H9 (cell line): ENCODE measurements around the gene OR6Q1. TPM values are rescaled to one million over a fixed set of nuclear protein-coding genes. Genes with fewer than 3 reads are reported as not detected.

Experiments
- DNase-seq: peaks from one replicate; pipeline ENCODE4 v3.0.0-alpha.2; 2017
- H2AFZ ChIP-seq: one replicate; pipeline ENCODE4 v1.6.1; 2013; ENCODE audit warnings: mild to moderate bottlenecking, low read length, control low read depth, moderate library complexity
- H2AK5ac ChIP-seq: 2 replicates; pipeline ENCODE4 v1.6.1; 2013; ENCODE audit warnings: low read length, control low read depth, mixed read lengths; ENCODE audit not compliant: insufficient read length
- H2BK120ac ChIP-seq: one replicate; pipeline ENCODE4 v1.6.1; 2013; ENCODE audit warnings: low read depth, mild to moderate bottlenecking, low read length, control low read depth, inconsistent platforms; ENCODE audit not compliant: poor library complexity, severe bottlenecking
- H2BK12ac ChIP-seq: 2 replicates; pipeline ENCODE4 v1.6.1; 2013; ENCODE audit warnings: low read length, control low read depth, mixed read lengths, low read depth; ENCODE audit not compliant: insufficient read length
- H2BK15ac ChIP-seq: 2 replicates; pipeline ENCODE4 v1.6.1; 2013; ENCODE audit warnings: low read depth, low read length, control low read depth
- H2BK20ac ChIP-seq: one replicate; pipeline ENCODE4 v1.6.1; 2013; ENCODE audit warnings: low read depth, mild to moderate bottlenecking, low read length, control low read depth, inconsistent platforms; ENCODE audit not compliant: poor library complexity, severe bottlenecking
- H2BK5ac ChIP-seq: 2 replicates; pipeline ENCODE4 v1.6.1; 2013; ENCODE audit warnings: low read length, control low read depth, mixed read lengths; ENCODE audit not compliant: insufficient read length
- H3K14ac ChIP-seq: 2 replicates; pipeline ENCODE4 v1.6.1; 2013; ENCODE audit warnings: low read length, control low read depth; ENCODE audit not compliant: insufficient read depth
- H3K18ac ChIP-seq: 2 replicates; pipeline ENCODE4 v1.6.1; 2013; ENCODE audit warnings: low read depth, mild to moderate bottlenecking, mixed read lengths, low read length, control low read depth; ENCODE audit not compliant: insufficient read length
- H3K23ac ChIP-seq: 2 replicates; pipeline ENCODE4 v1.6.1; 2013; ENCODE audit warnings: low read length, control low read depth, mixed read lengths, low read depth; ENCODE audit not compliant: insufficient read length
- H3K23me2 ChIP-seq: 2 replicates; pipeline ENCODE4 v1.6.1; 2013; ENCODE audit warnings: low read depth, mild to moderate bottlenecking, mixed read lengths, low read length, control low read depth; ENCODE audit not compliant: insufficient read length, poor library complexity, severe bottlenecking
- H3K27ac ChIP-seq: 2 replicates; pipeline ENCODE4 v1.5.1; 2013; ENCODE audit warnings: low read length, control low read depth, mixed read lengths, low read depth; ENCODE audit not compliant: insufficient read length
- H3K27me3 ChIP-seq: 2 replicates; pipeline ENCODE4 v1.6.1; 2013; ENCODE audit warnings: low read length, control low read depth, inconsistent platforms; ENCODE audit not compliant: insufficient read depth
- H3K4ac ChIP-seq: 2 replicates; pipeline ENCODE4 v1.6.1; 2013; ENCODE audit warnings: low read depth, mild to moderate bottlenecking, control low read depth, inconsistent platforms, low read length, moderate library complexity
- H3K4me1 ChIP-seq: 2 replicates; pipeline ENCODE4 v1.6.1; 2013; ENCODE audit warnings: low read length, control low read depth, inconsistent platforms; ENCODE audit not compliant: insufficient read depth
- H3K4me2 ChIP-seq: 2 replicates; pipeline ENCODE4 v1.6.1; 2013; ENCODE audit warnings: low read length, control low read depth, mixed read lengths; ENCODE audit not compliant: insufficient read length, insufficient read depth
- H3K56ac ChIP-seq: 2 replicates; pipeline ENCODE4 v1.6.1; 2013; ENCODE audit warnings: low read depth, mild to moderate bottlenecking, mixed read lengths, low read length, control low read depth; ENCODE audit not compliant: insufficient read length
- H3K79me1 ChIP-seq: 2 replicates; pipeline ENCODE4 v1.6.1; 2013; ENCODE audit warnings: low read depth, mild to moderate bottlenecking, moderate library complexity, low read length, control low read depth, inconsistent platforms; ENCODE audit not compliant: insufficient read depth, poor library complexity, severe bottlenecking
- H3K79me2 ChIP-seq: 2 replicates; pipeline ENCODE4 v1.6.1; 2013; ENCODE audit warnings: low read length, control low read depth, inconsistent platforms; ENCODE audit not compliant: insufficient read depth
- H3K9ac ChIP-seq: 2 replicates; pipeline ENCODE4 v1.6.1; 2013; ENCODE audit warnings: low read length, control low read depth, mixed read lengths; ENCODE audit not compliant: insufficient read length; ENCODE audit errors: extremely low read depth
- H3K9me3 ChIP-seq: one replicate; pipeline ENCODE4 v1.6.1; 2013; ENCODE audit warnings: low read depth, low read length, inconsistent platforms; ENCODE audit not compliant: control insufficient read depth
- H3T11ph ChIP-seq: one replicate; pipeline ENCODE4 v1.6.1; 2013; ENCODE audit warnings: mild to moderate bottlenecking, low read length, control low read depth, inconsistent platforms
- H4K20me1 ChIP-seq: one replicate; pipeline ENCODE4 v1.6.1; 2013; ENCODE audit not compliant: control insufficient read depth, insufficient read length, insufficient read depth
- H4K5ac ChIP-seq: 2 replicates; pipeline ENCODE4 v1.6.1; 2013; ENCODE audit warnings: low read depth, mild to moderate bottlenecking, mixed read lengths, low read length, control low read depth; ENCODE audit not compliant: insufficient read length
- H4K8ac ChIP-seq: replicated peaks from 2 replicates; pipeline ENCODE4 v1.6.1; 2013; ENCODE audit warnings: low read length, control low read depth, mixed read lengths, low read depth; ENCODE audit not compliant: insufficient read length
- H4K91ac ChIP-seq: 2 replicates; pipeline ENCODE4 v1.6.1; 2013; ENCODE audit warnings: low read depth, mild to moderate bottlenecking, moderate library complexity, mixed read lengths, low read length, control low read depth; ENCODE audit not compliant: insufficient read length
- H3K27ac Mint-ChIP-seq, 3 experiments: 2 replicates in 2 of 3; 3 replicates in 1 of 3; pipeline ENCODE4 v1.8.0; 2020 to 2021; ENCODE audit warnings: mixed read lengths in 3 of 3, mild to moderate bottlenecking in 1 of 3, moderate library complexity in 1 of 3
- H3K27me3 Mint-ChIP-seq: 2 replicates; pipeline ENCODE4 v1.8.0; 2021; ENCODE audit warnings: low read depth, mild to moderate bottlenecking, moderate library complexity, mixed read lengths
- H3K36me3 Mint-ChIP-seq, 3 experiments: 2 replicates in 2 of 3; 3 replicates in 1 of 3; pipeline ENCODE4 v1.8.0; 2020 to 2021; ENCODE audit warnings: low read depth in 3 of 3, mixed read lengths in 3 of 3; ENCODE audit not compliant: insufficient read depth in 1 of 3
- H3K4me1 Mint-ChIP-seq, 2 experiments: 2 replicates each; pipeline ENCODE4 v1.8.0; 2020; ENCODE audit warnings: mixed read lengths in 2 of 2
- H3K4me3 Mint-ChIP-seq, 2 experiments: 2 replicates in 1 of 2; 3 replicates in 1 of 2; pipeline ENCODE4 v1.8.0; 2020 to 2021; ENCODE audit warnings: mild to moderate bottlenecking in 2 of 2, mixed read lengths in 2 of 2, moderate library complexity in 1 of 2
- H3K9me3 Mint-ChIP-seq, 2 experiments: 2 replicates in 1 of 2; 3 replicates in 1 of 2; pipeline ENCODE4 v1.8.0; 2020; ENCODE audit warnings: mild to moderate bottlenecking in 2 of 2, mixed read lengths in 2 of 2, moderate library complexity in 1 of 2
- CTCF ChIP-seq: fragments of 200-600 bp; sonication (generic); conservative IDR thresholded peaks from 3 replicates; pipeline ENCODE4 v1.8.0; 2021; ENCODE audit warnings: antibody characterized with exemption, mild to moderate bottlenecking
- WGBS: extraction: QIAGEN DNeasy Blood & Tissue Kit; methylation state at CpG from one replicate; pipeline ENCODE4 v1.1.7; 2013; ENCODE audit warnings: missing lambda C conversion rate, low lambda C conversion rate, mixed read lengths; ENCODE audit not compliant: insufficient read length; ENCODE audit errors: extremely low coverage; 5-methylcytosine and 5-hydroxymethylcytosine counted together
- total RNA-seq: library from RNA; stranded (reverse); gene quantifications from 2 replicates; pipeline ENCODE4 v1.2.1, GENCODE V29; 2021

Gene OR6Q1
- total RNA-seq, 1 experiment from 2014 or later = not detected

GRCh38 chr11:58024601-58025091, 6.1 kb upstream of the OR6Q1 start:
- Mint-ChIP-seq H3K9me3 (no peaks in the 10 kb centered on the region), H3K36me3 (no peaks in the 10 kb centered on the region), H3K4me3 (no peak overlapping the region), H3K4me1 (no peaks in the 10 kb centered on the region), H3K27me3 (no peaks in the 10 kb centered on the region), H3K27ac (peak overlapping the region in 2 of 3 experiments; percentile 9 to 21; a peak in 2 of 7 replicates)
- H3K23me2 ChIP-seq = no peaks in the 10 kb centered on the region
- no peaks in the 10 kb centered on the region for H3K9me3 ChIP-seq
- no peak overlapping the region for H2BK15ac ChIP-seq
- H3T11ph ChIP-seq = no peak overlapping the region
- no peaks in the 10 kb centered on the region for H3K4me1 ChIP-seq
- H3K4me2 ChIP-seq = no peak overlapping the region
- no peak overlapping the region for H3K27ac ChIP-seq
- no peak overlapping the region for H3K23ac ChIP-seq
- H4K20me1 ChIP-seq = no peaks in the 10 kb centered on the region
- no CpG with 5 or more reads among the region's 8 CpGs for WGBS
- H3K79me2 ChIP-seq = no peaks in the 10 kb centered on the region
- no peak for TF ChIP-seq CTCF
- no peak overlapping the region for H4K91ac ChIP-seq
- no peak for DNase-seq
- no peak overlapping the region for H3K4ac ChIP-seq
- H3K18ac ChIP-seq = no peak overlapping the region
- H2BK120ac ChIP-seq = no peak overlapping the region
- no peak overlapping the region for H4K8ac ChIP-seq
- no peak overlapping the region for H2AFZ ChIP-seq
- H3K9ac ChIP-seq = no peak overlapping the region
- no peak overlapping the region for H4K5ac ChIP-seq
- H2BK5ac ChIP-seq = no peak overlapping the region
- no peak overlapping the region for H2AK5ac ChIP-seq
- H2BK20ac ChIP-seq = no peak overlapping the region
- no peaks in the 10 kb centered on the region for H3K27me3 ChIP-seq
- no peak overlapping the region for H3K14ac ChIP-seq
- H3K56ac ChIP-seq = no peak overlapping the region
- H2BK12ac ChIP-seq = no peak overlapping the region
- no peaks in the 10 kb centered on the region for H3K79me1 ChIP-seq
